ENCODE results near the gene POU3F3.

POU3F3 gene

GRCh38 chr2:104853534-104854497, at the start of gene POU3F3:
TSS of gene POU3F3 (plus strand) at chr2:104854115. CDS start at chr2:104855511, 1,396 bp downstream.
- DNase-seq: no peak

- DNase-seq: no peak
Measured at GRCh38 chr2:104804148-104804890, 49.6 kb upstream of the POU3F3 start.

- DNase-seq: no peak
Measured at GRCh38 chr2:104812286-104812685, 41.6 kb upstream of the POU3F3 start.

- no peak for DNase-seq
Measured at GRCh38 chr2:104816143-104816542, 37.8 kb upstream of the POU3F3 start.

GRCh38 chr2:104818264-104818663, 35.7 kb upstream of the POU3F3 start:
- DNase-seq: no peak

GRCh38 chr2:104820126-104820525, 33.8 kb upstream of the POU3F3 start:
- no peak for DNase-seq

- DNase-seq: no peak
Measured at GRCh38 chr2:104825124-104825865, 28.6 kb upstream of the POU3F3 start.

GRCh38 chr2:104826016-104826415, 27.9 kb upstream of the POU3F3 start:
- no peak for DNase-seq

- no peak for DNase-seq
Measured at GRCh38 chr2:104831742-104832141, 22.2 kb upstream of the POU3F3 start.

GRCh38 chr2:104834431-104835153, 19.3 kb upstream of the POU3F3 start:
- no peak for DNase-seq

- DNase-seq: no peak
Measured at GRCh38 chr2:104836265-104836664, 17.6 kb upstream of the POU3F3 start.

GRCh38 chr2:104836841-104837240, 17.1 kb upstream of the POU3F3 start:
- DNase-seq: no peak

- DNase-seq: no peak
Measured at GRCh38 chr2:104840156-104840555, 13.8 kb upstream of the POU3F3 start.

- DNase-seq: no peak
Measured at GRCh38 chr2:104840893-104841585, 12.9 kb upstream of the POU3F3 start.

GRCh38 chr2:104841744-104842143, 12.2 kb upstream of the POU3F3 start:
- no peak for DNase-seq

GRCh38 chr2:104844807-104845551, 8.9 kb upstream of the POU3F3 start:
- DNase-seq: no peak

- DNase-seq: no peak
Measured at GRCh38 chr2:104845552-104845931, 8.4 kb upstream of the POU3F3 start.

GRCh38 chr2:104845946-104846785, 7.7 kb upstream of the POU3F3 start:
- DNase-seq: no peak

GRCh38 chr2:104846786-104847585, 6.9 kb upstream of the POU3F3 start:
- DNase-seq: no peak
